ENCODE results near the gene RPS14. TPM values are rescaled to one million over a fixed set of nuclear protein-coding genes. Genes with fewer than 3 reads are reported as not detected.
A peak's percentile ranks its signal among the peaks of the same experiment; 100 is the strongest.

RPS14 gene
- total RNA-seq, 1 donor from 2014 or later, result 1,941 TPM

DNA sequence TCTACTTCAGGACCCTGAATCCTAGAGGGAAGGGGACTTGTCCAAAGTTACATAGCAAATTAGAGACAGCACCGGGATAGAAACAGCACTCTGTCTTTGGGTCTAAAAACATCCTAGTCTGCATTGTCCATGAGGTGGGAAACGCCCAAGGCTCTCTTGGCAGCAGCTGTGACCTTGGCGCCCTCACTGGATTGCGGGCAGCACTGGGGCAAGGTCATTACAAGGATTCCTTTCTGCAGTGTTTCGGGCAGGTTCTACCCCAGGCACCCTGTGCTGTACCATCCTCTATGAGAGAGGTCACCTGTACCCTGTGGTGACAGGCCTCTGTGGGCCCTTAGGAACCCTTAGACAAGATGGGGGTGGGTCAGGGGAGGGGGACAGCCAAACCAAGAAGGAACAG lies 45.4 kb downstream of the RPS14 start:
- H3K36me3 Mint-ChIP-seq (ENCODE audit: insufficient read depth), result peaks cover 10% of the 10 kb centered on the region
- H3K4me1 Mint-ChIP-seq (ENCODE audit: low read depth), result no peaks in the 10 kb centered on the region
- H3K27ac Mint-ChIP-seq, result no peak overlapping the region
- H3K9me3 Mint-ChIP-seq (ENCODE audit: low read depth), result no peaks in the 10 kb centered on the region
- no peak overlapping the region for H3K4me3 Mint-ChIP-seq (ENCODE audit: low read depth)
- TF ChIP-seq, protein P1, sequence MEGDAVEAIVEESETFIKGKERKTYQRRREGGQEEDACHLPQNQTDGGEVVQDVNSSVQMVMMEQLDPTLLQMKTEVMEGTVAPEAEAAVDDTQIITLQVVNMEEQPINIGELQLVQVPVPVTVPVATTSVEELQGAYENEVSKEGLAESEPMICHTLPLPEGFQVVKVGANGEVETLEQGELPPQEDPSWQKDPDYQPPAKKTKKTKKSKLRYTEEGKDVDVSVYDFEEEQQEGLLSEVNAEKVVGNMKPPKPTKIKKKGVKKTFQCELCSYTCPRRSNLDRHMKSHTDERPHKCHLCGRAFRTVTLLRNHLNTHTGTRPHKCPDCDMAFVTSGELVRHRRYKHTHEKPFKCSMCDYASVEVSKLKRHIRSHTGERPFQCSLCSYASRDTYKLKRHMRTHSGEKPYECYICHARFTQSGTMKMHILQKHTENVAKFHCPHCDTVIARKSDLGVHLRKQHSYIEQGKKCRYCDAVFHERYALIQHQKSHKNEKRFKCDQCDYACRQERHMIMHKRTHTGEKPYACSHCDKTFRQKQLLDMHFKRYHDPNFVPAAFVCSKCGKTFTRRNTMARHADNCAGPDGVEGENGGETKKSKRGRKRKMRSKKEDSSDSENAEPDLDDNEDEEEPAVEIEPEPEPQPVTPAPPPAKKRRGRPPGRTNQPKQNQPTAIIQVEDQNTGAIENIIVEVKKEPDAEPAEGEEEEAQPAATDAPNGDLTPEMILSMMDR (IDR thresholded peaks at IDR 0.05; ENCODE audit: unreplicated experiment), result no peak
- DNase-seq (ENCODE audit: low spot score, unreplicated experiment), result no peak
- H3K27me3 Mint-ChIP-seq, result no peaks in the 10 kb centered on the region

DNA sequence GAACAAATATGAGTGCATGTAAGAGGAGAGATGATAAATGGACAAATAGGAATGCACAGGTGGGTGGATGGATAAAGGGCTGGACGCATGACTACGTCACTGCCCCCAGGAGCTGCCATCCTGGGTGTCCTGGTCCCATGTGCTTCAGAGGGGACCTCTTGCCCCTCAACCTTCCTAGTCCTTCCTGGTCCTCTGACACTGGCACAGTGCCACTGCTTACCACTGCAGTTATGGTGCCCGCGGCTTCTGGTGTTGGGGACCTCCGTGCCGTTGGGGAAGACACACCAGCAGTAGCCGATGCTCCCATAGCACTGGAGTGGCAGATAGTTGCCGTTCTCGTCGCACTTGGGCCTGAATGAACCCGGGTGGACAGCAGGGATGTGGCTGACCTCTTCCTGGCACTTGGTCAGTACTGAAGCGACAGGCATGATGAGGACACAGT lies 46.6 kb downstream of the RPS14 start:
- Mint-ChIP-seq H3K27me3 (no peaks in the 10 kb centered on the region), H3K27ac (no peak overlapping the region), H3K4me3 (ENCODE audit: low read depth) (no peak overlapping the region), H3K4me1 (ENCODE audit: low read depth) (no peaks in the 10 kb centered on the region), H3K36me3 (ENCODE audit: insufficient read depth) (peaks cover 13% of the 10 kb centered on the region), H3K9me3 (ENCODE audit: low read depth) (no peaks in the 10 kb centered on the region)
- DNase-seq (ENCODE audit: low spot score, unreplicated experiment), result no peak
- TF ChIP-seq, protein P1 (IDR thresholded peaks at IDR 0.05; ENCODE audit: unreplicated experiment), result no peak

DNA sequence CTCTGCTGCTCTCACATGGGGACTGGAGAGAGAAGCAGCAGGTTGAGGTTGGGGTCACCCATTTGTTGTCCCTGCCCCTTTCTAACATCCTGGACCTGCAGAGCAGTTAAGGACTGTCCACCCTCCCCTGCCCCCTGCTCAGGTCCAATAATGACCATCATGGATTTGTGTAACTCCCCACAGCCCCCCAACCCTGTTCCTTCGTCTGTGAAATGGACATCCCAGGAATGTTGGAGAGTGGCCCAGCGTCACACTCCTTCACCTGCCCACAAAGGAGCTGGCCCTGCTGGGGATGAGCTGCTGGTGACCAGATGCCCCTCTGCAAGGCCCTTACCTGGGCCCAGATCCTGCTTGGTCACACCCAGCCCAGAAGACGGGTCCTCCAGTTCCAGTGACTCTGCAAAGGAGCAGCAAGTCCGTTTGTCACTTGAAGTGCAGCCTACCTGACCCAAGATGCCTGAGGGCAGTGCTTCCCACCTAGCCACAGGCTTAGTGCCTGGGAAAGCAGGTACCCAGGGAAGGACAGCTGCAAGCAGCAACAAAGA lies 47.2 kb downstream of the RPS14 start:
- Mint-ChIP-seq H3K4me3 (ENCODE audit: low read depth) (no peak overlapping the region), H3K9me3 (ENCODE audit: low read depth) (no peaks in the 10 kb centered on the region), H3K27me3 (no peaks in the 10 kb centered on the region), H3K27ac (no peak overlapping the region), H3K4me1 (ENCODE audit: low read depth) (no peaks in the 10 kb centered on the region), H3K36me3 (ENCODE audit: insufficient read depth) (peaks cover 13% of the 10 kb centered on the region)
- TF ChIP-seq, protein P1 (IDR thresholded peaks at IDR 0.05; ENCODE audit: unreplicated experiment), result no peak
- DNase-seq (ENCODE audit: low spot score, unreplicated experiment), result no peak

DNA sequence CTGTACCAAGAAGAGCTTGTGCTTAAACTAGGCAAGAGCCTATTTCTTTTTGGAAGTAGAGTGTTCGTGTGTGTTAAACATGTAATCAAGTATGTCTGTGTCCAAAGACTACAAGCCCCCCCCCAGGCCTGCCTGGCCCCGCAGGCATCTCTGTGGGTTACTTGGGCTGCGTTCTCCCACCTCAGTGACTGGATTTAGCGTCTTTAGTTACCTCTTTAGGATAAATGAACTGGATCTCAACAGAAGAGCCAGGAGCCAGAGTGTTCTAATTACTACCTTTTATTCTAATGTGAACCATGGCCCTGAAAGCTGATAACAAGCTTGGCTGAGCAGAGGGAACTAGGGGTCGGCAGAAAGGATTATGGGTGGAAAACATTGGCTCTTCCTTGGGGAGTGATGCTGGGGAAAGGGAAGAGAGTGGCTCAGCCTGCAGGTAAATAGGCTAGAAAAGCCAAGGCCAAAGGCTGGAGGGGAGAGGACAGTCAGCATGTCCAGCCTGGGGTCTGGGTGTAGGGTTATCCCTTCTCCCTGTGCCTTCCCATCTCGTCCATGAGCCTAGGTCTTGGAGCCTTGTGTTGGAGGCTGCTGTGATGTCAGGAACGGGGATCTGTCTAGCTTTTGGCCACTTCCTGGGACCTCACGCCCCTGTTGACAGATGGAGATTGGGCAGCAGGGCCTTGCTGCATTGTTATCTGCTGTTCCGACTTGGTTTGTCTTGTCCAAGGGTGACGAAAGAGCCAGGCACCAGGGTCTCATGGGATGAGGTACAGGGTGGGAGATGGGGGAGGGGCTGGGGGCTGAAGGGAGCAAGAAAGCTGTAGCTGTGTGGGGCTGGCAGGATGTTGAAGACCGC lies 47.9 kb downstream of the RPS14 start:
- peak overlapping the region; percentile 67 for H3K27ac Mint-ChIP-seq
- H3K36me3 Mint-ChIP-seq (ENCODE audit: insufficient read depth), result peaks cover 13% of the 10 kb centered on the region
- no peaks in the 10 kb centered on the region for H3K4me1 Mint-ChIP-seq (ENCODE audit: low read depth)
- H3K27me3 Mint-ChIP-seq, result no peaks in the 10 kb centered on the region
- no peak for DNase-seq (ENCODE audit: low spot score, unreplicated experiment)
- H3K4me3 Mint-ChIP-seq (ENCODE audit: low read depth), result no peak overlapping the region
- no peaks in the 10 kb centered on the region for H3K9me3 Mint-ChIP-seq (ENCODE audit: low read depth)
- TF ChIP-seq, protein P1 (IDR thresholded peaks at IDR 0.05; ENCODE audit: unreplicated experiment), result no peak

DNA sequence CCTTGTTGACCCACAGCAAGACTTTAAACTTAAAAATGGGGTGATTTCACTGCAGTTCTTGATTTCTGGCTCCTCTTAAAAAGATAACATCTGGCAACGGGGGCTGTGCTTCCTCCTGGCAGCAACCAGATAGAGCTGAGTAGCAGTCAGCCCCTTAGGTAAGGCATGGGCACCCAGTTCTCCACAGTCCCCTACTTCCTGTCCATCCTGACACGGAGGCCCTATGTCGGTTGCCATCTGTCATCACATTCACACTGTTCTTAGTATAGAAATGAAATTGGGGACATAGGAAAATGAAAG lies 48.5 kb downstream of the RPS14 start:
- Mint-ChIP-seq H3K36me3 (ENCODE audit: insufficient read depth) (peaks cover 13% of the 10 kb centered on the region), H3K9me3 (ENCODE audit: low read depth) (no peaks in the 10 kb centered on the region), H3K4me1 (ENCODE audit: low read depth) (no peaks in the 10 kb centered on the region), H3K27me3 (no peaks in the 10 kb centered on the region), H3K27ac (peak overlapping the region; percentile 67), H3K4me3 (ENCODE audit: low read depth) (no peak overlapping the region)
- TF ChIP-seq, protein P1 (IDR thresholded peaks at IDR 0.05; ENCODE audit: unreplicated experiment), result no peak
- no peak for DNase-seq (ENCODE audit: low spot score, unreplicated experiment)
